ENCODE results near the gene ATP6V0B. TPM values are rescaled to one million over a fixed set of nuclear protein-coding genes. Genes with fewer than 3 reads are reported as not detected.
A peak's percentile ranks its signal among the peaks of the same experiment; 100 is the strongest.

Gene ATP6V0B
- total and polyA plus RNA-seq, 2 of the 4 experiments (the other 2 are of a cell fraction): 72.1 to 169 TPM

GRCh38 chr1:43963006-43963405 is 11.8 kb upstream of the ATP6V0B start:
- no peak overlapping the region for H3K9ac ChIP-seq (ENCODE audit: low read depth, low read length)
- CTCF ChIA-PET: no interaction called here
- no peak overlapping the region for H2AK9ac ChIP-seq (replicated peaks; ENCODE audit: low read depth, low read length, poor library complexity)
- H3K4me2 ChIP-seq (ENCODE audit: low read depth, low read length): no peak overlapping the region
- no peak overlapping the region for H2BK5ac ChIP-seq (ENCODE audit: low read depth, low read length, poor library complexity, severe bottlenecking)
- H3K18ac ChIP-seq (ENCODE audit: low read depth, low read length): no peak overlapping the region
- H3K56ac ChIP-seq (ENCODE audit: extremely low read depth, insufficient read depth, low read length): no peak overlapping the region
- no peak overlapping the region for H2BK120ac ChIP-seq (ENCODE audit: low read depth, low read length)
- no peak overlapping the region for H3K27ac ChIP-seq (ENCODE audit: insufficient read depth, low read length)
- H3K9me1 ChIP-seq (ENCODE audit: insufficient read depth, low read length): peaks cover 13% of the 10 kb centered on the region
- no peaks in the 10 kb centered on the region for H3K27me3 ChIP-seq (ENCODE audit: control insufficient read depth, insufficient read depth, low read length)
- DNase-seq (no peak), ATAC-seq (ENCODE audit: low read depth) (no peak)
- peaks cover 7% of the 10 kb centered on the region; the same call in 1 of the 2 replicates for H4K20me1 ChIP-seq (ENCODE audit: insufficient read depth, low read length)
- H2BK15ac ChIP-seq (ENCODE audit: low read depth, low read length): no peak overlapping the region
- 100% methylated on average over 1 of the region's 3 CpGs; no CpG with 5 or more reads in 1 of the 2 experiments for WGBS, 2 experiments (ENCODE audit: extremely low coverage in 2 of 2, insufficient read length in 1 of 2)
- no peak overlapping the region for H3K23ac ChIP-seq (ENCODE audit: low read depth, low read length)
- H3K79me1 ChIP-seq (ENCODE audit: low read depth in 1 of 2, low read length in 2 of 2): 0 out of 4 replicates have a peak, but pooled peaks cover 0 to 3% of the 10 kb centered on the region in 2 experiments
- H4K91ac ChIP-seq (ENCODE audit: insufficient read depth, low read depth, low read length): no peak overlapping the region
- H3K9me3 ChIP-seq (ENCODE audit: control insufficient read depth, insufficient read depth, low read length): no peaks in the 10 kb centered on the region
- no peak overlapping the region for H3K4me3 ChIP-seq (ENCODE audit: insufficient read depth, low read depth, low read length)
- in situ Hi-C loops (cut with MboI; ENCODE audit: low sequenced_read_pairs) (loop anchor here (25.0 kb wide), 1 partner anchor 426 kb away; the partner anchor contains the start of gene PTPRF), dilution Hi-C loops (cut with HindIII; ENCODE audit: low sequenced_read_pairs, unreplicated experiment) (no loop called here), intact Hi-C loops (cut with micrococcal nuclease) (no loop called here)
- peaks cover 44% of the 10 kb centered on the region for H3K36me3 ChIP-seq (ENCODE audit: control insufficient read depth, insufficient read depth, low read length)
- H2AFZ ChIP-seq (replicated peaks; ENCODE audit: low read length, poor library complexity): no peak overlapping the region
- no peak overlapping the region for H4K5ac ChIP-seq (ENCODE audit: low read depth, low read length)
- POLR2A ChIA-PET (ENCODE audit: unreplicated experiment): no interaction called here
- no peak overlapping the region for H3K4ac ChIP-seq (ENCODE audit: low read depth, low read length)
- no peak overlapping the region for H2AK5ac ChIP-seq (ENCODE audit: low read depth, low read length)
- no peak overlapping the region for H3K14ac ChIP-seq (replicated peaks; ENCODE audit: low read depth, low read length)
- TF ChIP-seq CEBPB (IDR thresholded peaks at IDR 0.05; ENCODE audit: low read depth, low read length) (peak; percentile 39), RAD21 (IDR thresholded peaks at IDR 0.05; ENCODE audit: low read length) (no peak)
- no peak overlapping the region for H2BK20ac ChIP-seq (ENCODE audit: low read depth, low read length)
- no peak overlapping the region for H4K8ac ChIP-seq (ENCODE audit: low read depth in 2 of 2, low read length in 2 of 2)
- BruUV-seq (replicated peaks): no TSS peak
- H3K4me1 ChIP-seq (ENCODE audit: control insufficient read depth, insufficient read depth, low read length): no peaks in the 10 kb centered on the region

Measured in IMR-90 (cell line).